ENCODE data around the gene PRICKLE1. TPM values are rescaled to one million over a fixed set of nuclear protein-coding genes. Genes with fewer than 3 reads are reported as not detected.
A peak's percentile ranks its signal among the peaks of the same experiment; 100 is the strongest.

The PRICKLE1 gene
- total and polyA plus RNA-seq, 9 of the 15 experiments (the other 6 are each of a cell fraction or from before 2014, with no cell fraction given), result 0.22 to 0.85 (median 0.31) TPM

DNA sequence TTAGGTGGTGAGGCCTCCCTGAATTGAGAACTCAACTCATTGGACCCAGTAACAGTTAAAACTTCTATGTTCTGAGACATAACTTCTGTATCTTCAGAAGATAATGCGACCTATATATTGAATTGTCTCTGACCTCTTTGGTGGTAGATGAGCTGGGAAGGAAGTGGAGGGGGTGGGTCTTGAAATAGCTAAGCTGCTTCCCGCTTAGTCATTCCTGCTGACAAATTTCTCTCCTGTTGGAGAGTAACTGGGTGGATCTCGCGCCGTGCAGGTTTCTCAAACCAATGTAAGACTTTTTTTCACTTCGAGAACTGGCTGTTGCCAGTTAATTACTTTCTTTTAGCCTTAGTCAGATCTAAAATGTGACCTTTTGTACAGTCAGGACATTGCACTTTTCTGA is 162.8 kb downstream of the PRICKLE1 start:
- Histone ChIP-seq H3K27me3 (ENCODE audit: control insufficient read depth in 2 of 2, insufficient read depth in 2 of 2, low read length in 2 of 2) (no peaks in the 10 kb centered on the region), H3K79me2 (ENCODE audit: control insufficient read depth, insufficient read depth, low read length) (0 out of 3 replicates have a peak, but pooled peaks cover 6% of the 10 kb centered on the region), H2AFZ (ENCODE audit: low read depth, low read length) (peak overlapping the region; percentile 66), H3K9ac (ENCODE audit: insufficient read depth in 1 of 2, low read depth in 2 of 2, low read length in 2 of 2) (peak overlapping the region in 1 of 2 experiments; percentile 64; a peak in 2 of 4 replicates), H3K4me2 (ENCODE audit: insufficient read depth, low read length) (peak overlapping the region; percentile 61), H3K27ac (ENCODE audit: extremely low read depth, low read depth, low read length) (peak overlapping the region; percentile 94), H3K36me3 (ENCODE audit: control insufficient read depth, insufficient read depth, low read length) (peaks cover 8% of the 10 kb centered on the region; the same call in 2 of the 3 replicates), H3K9me3 (replicated peaks; ENCODE audit: control insufficient read depth, insufficient read depth, low read depth, low read length) (no peaks in the 10 kb centered on the region), H4K20me1 (replicated peaks; ENCODE audit: control insufficient read depth, insufficient read depth, low read length) (no peaks in the 10 kb centered on the region), H3K4me1 (replicated peaks in 1 of 2; ENCODE audit: control insufficient read depth in 2 of 2, insufficient read depth in 2 of 2, low read length in 2 of 2) (peaks cover 7 to 41% of the 10 kb centered on the region in 2 experiments; a peak in 4 of 5 replicates), H3K4me3 (no peak overlapping the region), H3K9me1 (ENCODE audit: control insufficient read depth, insufficient read depth, low read length) (no peaks in the 10 kb centered on the region)
- in situ Hi-C loops (cut with MboI) (no loop called here), intact Hi-C loops (cut with micrococcal nuclease) (no loop called here)
- ChIA-PET POLR2A (interaction anchor here (0.7 to 0.9 kb wide), 3 partner anchors 16 to 57 kb away, joined by 3 to 5 read pairs (median 3); no protein-coding TSS in a partner anchor), CTCF (ENCODE audit: low intra/inter-chr PET ratio) (no interaction called here)
- BruUV-seq (replicated peaks), result no TSS peak
- ATAC-seq (peak; percentile 91), DNase-seq (ENCODE audit: extremely low read depth in 1 of 4, low spot score in 3 of 4) (peak; percentile 54 to 94 (median 68)), FAIRE-seq (peak; percentile 95)
- WGBS (ENCODE audit: insufficient coverage, low coverage, missing lambda C conversion rate), result 0% methylated on average over 6 of the region's 6 CpGs
- TF ChIP-seq ZNF830 (CRISPR knock-in tag; IDR thresholded peaks at IDR 0.05) (no peak), ETV1 (tag; conservative IDR thresholded peaks at IDR 0.05; ENCODE audit: low read depth) (0 out of 2 replicates have a peak, but pooled peaks have one; percentile 26), MAFG (tag; conservative IDR thresholded peaks at IDR 0.05) (peak; percentile 84), MAFK (IDR thresholded peaks at IDR 0.05; ENCODE audit: low read length) (peak; percentile 78), ARID3A (IDR thresholded peaks at IDR 0.05; ENCODE audit: borderline replicate concordance, low read depth, low read length) (0 out of 2 replicates have a peak, but pooled peaks have one; percentile 40), TBL1XR1 (IDR thresholded peaks at IDR 0.05; ENCODE audit: low read length in 2 of 2) (peak in 1 of 2 experiments; percentile 60; a peak in 2 of 4 replicates), EHMT2 (IDR thresholded peaks at IDR 0.05) (peak; percentile 55; the same call in 1 of the 2 replicates), ZMIZ1 (IDR thresholded peaks at IDR 0.05; ENCODE audit: low read depth in 2 of 2, low read length in 2 of 2) (0 out of 4 replicates have a peak, but pooled peaks of 1 of the 2 experiments have one; percentile 13), ZNF384 (IDR thresholded peaks at IDR 0.05; ENCODE audit: low read depth, low read length) (peak; percentile 81), TCFL5 (CRISPR knock-in tag; conservative IDR thresholded peaks at IDR 0.05) (no peak), ZNF766 (CRISPR knock-in tag; conservative IDR thresholded peaks at IDR 0.05) (peak; percentile 74; the same call in 1 of the 2 replicates), SOX6 (IDR thresholded peaks at IDR 0.05) (0 out of 2 replicates have a peak, but pooled peaks have one; percentile 25), DMBX1 (CRISPR knock-in tag; IDR thresholded peaks at IDR 0.05; ENCODE audit: borderline replicate concordance) (peak; percentile 27; the same call in 1 of the 2 replicates), CBX3 (IDR thresholded peaks at IDR 0.05; ENCODE audit: borderline replicate concordance in 1 of 2, low read length in 2 of 2) (peak in 1 of 2 experiments; percentile 65; a peak in 1 of 3 replicates)
- TF ChIP-seq, protein P1, sequence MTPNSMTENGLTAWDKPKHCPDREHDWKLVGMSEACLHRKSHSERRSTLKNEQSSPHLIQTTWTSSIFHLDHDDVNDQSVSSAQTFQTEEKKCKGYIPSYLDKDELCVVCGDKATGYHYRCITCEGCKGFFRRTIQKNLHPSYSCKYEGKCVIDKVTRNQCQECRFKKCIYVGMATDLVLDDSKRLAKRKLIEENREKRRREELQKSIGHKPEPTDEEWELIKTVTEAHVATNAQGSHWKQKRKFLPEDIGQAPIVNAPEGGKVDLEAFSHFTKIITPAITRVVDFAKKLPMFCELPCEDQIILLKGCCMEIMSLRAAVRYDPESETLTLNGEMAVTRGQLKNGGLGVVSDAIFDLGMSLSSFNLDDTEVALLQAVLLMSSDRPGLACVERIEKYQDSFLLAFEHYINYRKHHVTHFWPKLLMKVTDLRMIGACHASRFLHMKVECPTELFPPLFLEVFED (CRISPR knock-in tag; conservative IDR thresholded peaks at IDR 0.05), result 0 out of 2 replicates have a peak, but pooled peaks have one; percentile 49
